ENCODE measurements around the gene SPRYD7.

SPRYD7 gene

DNA sequence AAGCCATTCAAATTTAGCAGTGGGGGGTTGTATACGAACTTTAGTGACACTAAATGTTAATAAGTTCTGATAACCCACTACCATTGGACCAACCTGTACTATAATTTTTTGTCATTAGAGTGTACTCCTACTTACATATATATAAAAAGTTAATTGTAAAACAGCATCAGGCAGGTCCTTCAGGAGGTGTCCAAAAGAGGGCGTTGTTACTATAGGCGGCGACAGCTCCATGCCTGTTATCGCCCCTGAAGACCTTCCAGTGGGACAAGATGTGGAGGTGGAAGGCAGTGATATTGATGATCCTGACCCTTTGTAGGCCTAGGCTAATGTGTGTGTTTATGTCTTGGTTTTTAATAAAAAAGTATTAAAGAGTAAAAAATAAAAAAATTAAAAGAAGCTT lies 27.5 kb downstream of the SPRYD7 start:
- Histone ChIP-seq H2BK120ac (ENCODE audit: low read depth, low read length) (no peak overlapping the region), H3K4me2 (ENCODE audit: insufficient read depth, low read length, poor library complexity, severe bottlenecking) (no peak overlapping the region), H3K4me3 (ENCODE audit: low read length in 2 of 2) (no peak overlapping the region), H3K27ac (replicated peaks; ENCODE audit: low read length) (no peak overlapping the region), H4K91ac (ENCODE audit: low read depth, low read length, poor library complexity) (no peak overlapping the region), H3K18ac (ENCODE audit: low read length) (no peak overlapping the region), H3K4ac (ENCODE audit: low read length) (no peak overlapping the region), H3K9ac (ENCODE audit: low read depth, low read length, poor library complexity) (no peak overlapping the region), H3K9me3 (replicated peaks in 1 of 2; ENCODE audit: control insufficient read depth in 2 of 2, insufficient read depth in 1 of 2, low read depth in 1 of 2, low read length in 2 of 2) (no peaks in the 10 kb centered on the region), H2AK5ac (ENCODE audit: low read depth, low read length) (no peak overlapping the region), H4K8ac (ENCODE audit: low read depth, low read length) (no peak overlapping the region), H3K27me3 (ENCODE audit: control insufficient read depth in 3 of 3, insufficient read depth in 3 of 3, low read depth in 1 of 3, low read length in 3 of 3) (no peaks in the 10 kb centered on the region), H2BK12ac (ENCODE audit: low read length) (no peak overlapping the region), H3K79me1 (ENCODE audit: low read depth, low read length) (no peaks in the 10 kb centered on the region), H3K23ac (ENCODE audit: low read depth, low read length, poor library complexity) (no peak overlapping the region), H3K4me1 (ENCODE audit: control insufficient read depth in 2 of 2, insufficient read depth in 1 of 2, low read depth in 1 of 2, low read length in 2 of 2) (no peaks in the 10 kb centered on the region), H3K36me3 (replicated peaks in 1 of 2; ENCODE audit: control insufficient read depth in 2 of 2, insufficient read depth in 2 of 2, low read length in 2 of 2) (no peaks in the 10 kb centered on the region), H3K14ac (ENCODE audit: low read length) (no peak overlapping the region), H2AFZ (ENCODE audit: low read length) (no peak overlapping the region), H2BK5ac (ENCODE audit: low read length) (no peak overlapping the region), H2BK15ac (ENCODE audit: low read length) (no peak overlapping the region)
- no CpG with 5 or more reads among the region's 5 CpGs for WGBS, 2 donors (ENCODE audit: extremely low coverage in 2 of 2, insufficient read length in 2 of 2, insufficient replicate concordance in 1 of 2)
- no peak for DNase-seq (ENCODE audit: low spot score)

- no peak overlapping the region for H3K14ac ChIP-seq (ENCODE audit: low read length)
- H4K91ac ChIP-seq (ENCODE audit: low read depth, low read length, poor library complexity), result no peak overlapping the region
- WGBS, 2 donors (ENCODE audit: extremely low coverage in 2 of 2, insufficient read length in 2 of 2, insufficient replicate concordance in 1 of 2), result no CpG with 5 or more reads among the region's 5 CpGs
- no peak overlapping the region for H2AFZ ChIP-seq (ENCODE audit: low read length)
- H2BK12ac ChIP-seq (ENCODE audit: low read length), result no peak overlapping the region
- H3K27ac ChIP-seq (replicated peaks; ENCODE audit: low read length), result no peak overlapping the region
- H3K36me3 ChIP-seq (replicated peaks in 1 of 2; ENCODE audit: control insufficient read depth in 2 of 2, insufficient read depth in 2 of 2, low read length in 2 of 2), result no peaks in the 10 kb centered on the region
- no peak overlapping the region for H2BK5ac ChIP-seq (ENCODE audit: low read length)
- H3K27me3 ChIP-seq (ENCODE audit: control insufficient read depth in 3 of 3, insufficient read depth in 3 of 3, low read depth in 1 of 3, low read length in 3 of 3), result no peaks in the 10 kb centered on the region
- H3K79me1 ChIP-seq (ENCODE audit: low read depth, low read length), result no peaks in the 10 kb centered on the region
- H3K18ac ChIP-seq (ENCODE audit: low read length), result no peak overlapping the region
- no peaks in the 10 kb centered on the region for H3K9me3 ChIP-seq (replicated peaks in 1 of 2; ENCODE audit: control insufficient read depth in 2 of 2, insufficient read depth in 1 of 2, low read depth in 1 of 2, low read length in 2 of 2)
- no peak overlapping the region for H2BK120ac ChIP-seq (ENCODE audit: low read depth, low read length)
- no peak overlapping the region for H2AK5ac ChIP-seq (ENCODE audit: low read depth, low read length)
- no peak overlapping the region for H3K4me3 ChIP-seq (ENCODE audit: low read length in 2 of 2)
- DNase-seq (ENCODE audit: low spot score), result no peak
- no peak overlapping the region for H4K8ac ChIP-seq (ENCODE audit: low read depth, low read length)
- no peak overlapping the region for H3K23ac ChIP-seq (ENCODE audit: low read depth, low read length, poor library complexity)
- H3K9ac ChIP-seq (ENCODE audit: low read depth, low read length, poor library complexity), result no peak overlapping the region
- H3K4ac ChIP-seq (ENCODE audit: low read length), result no peak overlapping the region
- no peak overlapping the region for H2BK15ac ChIP-seq (ENCODE audit: low read length)
- H3K4me1 ChIP-seq (ENCODE audit: control insufficient read depth in 2 of 2, insufficient read depth in 1 of 2, low read depth in 1 of 2, low read length in 2 of 2), result peaks cover 0 to 2% of the 10 kb centered on the region in 2 donors
- H3K4me2 ChIP-seq (ENCODE audit: insufficient read depth, low read length, poor library complexity, severe bottlenecking), result no peak overlapping the region
Observed at GRCh38 chr13:49904729-49905456, 31.2 kb downstream of the SPRYD7 start.

DNA sequence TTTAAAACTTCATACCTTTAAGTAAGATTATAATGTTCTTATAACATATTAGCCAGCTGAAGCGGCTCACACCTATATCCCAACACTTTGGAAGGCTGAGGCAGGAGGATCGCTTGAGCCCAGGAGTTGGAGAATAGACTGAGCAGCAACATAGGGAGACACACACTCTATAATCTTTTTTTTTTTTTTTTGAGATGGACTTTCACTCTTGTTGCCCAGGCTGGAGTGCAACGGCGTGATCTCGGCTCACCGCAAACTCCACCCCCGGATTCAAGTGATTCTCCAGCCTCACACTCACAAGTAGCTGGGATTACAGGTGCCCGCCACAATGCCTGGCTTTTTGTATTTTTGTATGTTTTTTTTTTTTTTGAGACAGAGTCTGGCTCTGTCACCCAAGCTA lies 37.3 kb downstream of the SPRYD7 start:
- Histone ChIP-seq H4K8ac (ENCODE audit: low read depth, low read length) (no peak overlapping the region), H3K27me3 (ENCODE audit: control insufficient read depth in 3 of 3, insufficient read depth in 3 of 3, low read depth in 1 of 3, low read length in 3 of 3) (no peaks in the 10 kb centered on the region), H3K27ac (replicated peaks; ENCODE audit: low read length) (no peak overlapping the region), H2BK15ac (ENCODE audit: low read length) (no peak overlapping the region), H3K36me3 (replicated peaks in 1 of 2; ENCODE audit: control insufficient read depth in 2 of 2, insufficient read depth in 2 of 2, low read length in 2 of 2) (no peaks in the 10 kb centered on the region), H3K18ac (ENCODE audit: low read length) (no peak overlapping the region), H2BK12ac (ENCODE audit: low read length) (no peak overlapping the region), H3K23ac (ENCODE audit: low read depth, low read length, poor library complexity) (no peak overlapping the region), H2BK5ac (ENCODE audit: low read length) (no peak overlapping the region), H3K9ac (ENCODE audit: low read depth, low read length, poor library complexity) (no peak overlapping the region), H4K91ac (ENCODE audit: low read depth, low read length, poor library complexity) (no peak overlapping the region), H3K9me3 (replicated peaks in 1 of 2; ENCODE audit: control insufficient read depth in 2 of 2, insufficient read depth in 1 of 2, low read depth in 1 of 2, low read length in 2 of 2) (no peaks in the 10 kb centered on the region), H2AK5ac (ENCODE audit: low read depth, low read length) (no peak overlapping the region), H2BK120ac (ENCODE audit: low read depth, low read length) (no peak overlapping the region), H3K14ac (ENCODE audit: low read length) (no peak overlapping the region), H3K4me2 (ENCODE audit: insufficient read depth, low read length, poor library complexity, severe bottlenecking) (no peak overlapping the region), H3K79me1 (ENCODE audit: low read depth, low read length) (no peaks in the 10 kb centered on the region), H2AFZ (ENCODE audit: low read length) (no peak overlapping the region), H3K4me1 (ENCODE audit: control insufficient read depth in 2 of 2, insufficient read depth in 1 of 2, low read depth in 1 of 2, low read length in 2 of 2) (peaks cover 0 to 2% of the 10 kb centered on the region in 2 donors), H3K4me3 (ENCODE audit: low read length in 2 of 2) (no peak overlapping the region), H3K4ac (ENCODE audit: low read length) (no peak overlapping the region)
- no CpG with 5 or more reads among the region's 8 CpGs for WGBS, 2 donors (ENCODE audit: extremely low coverage in 2 of 2, insufficient read length in 2 of 2, insufficient replicate concordance in 1 of 2)
- DNase-seq (ENCODE audit: low spot score), result no peak

GRCh38 chr13:49897713-49898112 lies 38.4 kb downstream of the SPRYD7 start:
- Histone ChIP-seq H3K23ac (ENCODE audit: low read depth, low read length, poor library complexity) (no peak overlapping the region), H3K27ac (replicated peaks; ENCODE audit: low read length) (no peak overlapping the region), H2BK5ac (ENCODE audit: low read length) (no peak overlapping the region), H3K79me1 (ENCODE audit: low read depth, low read length) (no peaks in the 10 kb centered on the region), H3K4me3 (ENCODE audit: low read length in 2 of 2) (no peak overlapping the region), H3K18ac (ENCODE audit: low read length) (no peak overlapping the region), H3K36me3 (replicated peaks in 1 of 2; ENCODE audit: control insufficient read depth in 2 of 2, insufficient read depth in 2 of 2, low read length in 2 of 2) (no peaks in the 10 kb centered on the region), H2AK5ac (ENCODE audit: low read depth, low read length) (no peak overlapping the region), H3K9ac (ENCODE audit: low read depth, low read length, poor library complexity) (no peak overlapping the region), H4K91ac (ENCODE audit: low read depth, low read length, poor library complexity) (no peak overlapping the region), H2BK120ac (ENCODE audit: low read depth, low read length) (no peak overlapping the region), H2BK12ac (ENCODE audit: low read length) (no peak overlapping the region), H3K27me3 (ENCODE audit: control insufficient read depth in 3 of 3, insufficient read depth in 3 of 3, low read depth in 1 of 3, low read length in 3 of 3) (no peaks in the 10 kb centered on the region), H3K4ac (ENCODE audit: low read length) (no peak overlapping the region), H3K4me1 (ENCODE audit: control insufficient read depth in 2 of 2, insufficient read depth in 1 of 2, low read depth in 1 of 2, low read length in 2 of 2) (peaks cover 0 to 2% of the 10 kb centered on the region in 2 donors), H2BK15ac (ENCODE audit: low read length) (no peak overlapping the region), H2AFZ (ENCODE audit: low read length) (no peak overlapping the region), H3K14ac (ENCODE audit: low read length) (no peak overlapping the region), H3K4me2 (ENCODE audit: insufficient read depth, low read length, poor library complexity, severe bottlenecking) (no peak overlapping the region), H3K9me3 (replicated peaks in 1 of 2; ENCODE audit: control insufficient read depth in 2 of 2, insufficient read depth in 1 of 2, low read depth in 1 of 2, low read length in 2 of 2) (no peaks in the 10 kb centered on the region), H4K8ac (ENCODE audit: low read depth, low read length) (no peak overlapping the region)
- DNase-seq (ENCODE audit: low spot score), result no peak
- WGBS, 2 donors (ENCODE audit: extremely low coverage in 2 of 2, insufficient read length in 2 of 2, insufficient replicate concordance in 1 of 2), result no CpG with 5 or more reads among the region's 3 CpGs

All from neuronal stem cell (in vitro differentiated cells).